ENCODE measurements around the gene LNP1.

Gene LNP1

DNA sequence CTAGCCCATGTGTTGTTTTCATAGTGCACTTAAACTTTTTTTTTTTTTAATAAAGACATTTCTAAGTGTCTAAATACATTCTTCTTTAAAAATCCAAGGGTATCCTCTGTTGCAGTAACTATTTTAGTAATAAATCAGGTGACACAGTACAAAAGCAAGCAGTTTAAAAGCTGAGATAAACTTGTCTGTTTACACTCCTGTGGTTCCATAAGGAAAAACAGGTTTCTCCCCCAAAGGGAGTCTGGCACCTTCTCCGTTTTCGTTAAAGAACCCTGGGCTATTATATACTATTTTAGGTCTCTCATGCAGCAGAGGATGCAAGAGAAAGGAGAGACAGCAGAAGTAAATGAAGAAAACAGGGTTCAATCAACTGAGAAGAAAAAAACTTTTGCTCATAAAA, 47.9 kb downstream of the LNP1 start:
- H3K4me1 ChIP-seq (ENCODE audit: insufficient read depth, low read length) = no peaks in the 10 kb centered on the region
- peaks cover under 1% of the 10 kb centered on the region for H3K9me3 ChIP-seq (ENCODE audit: insufficient read depth, low read length, severe bottlenecking)
- no peaks in the 10 kb centered on the region for H3K79me2 ChIP-seq (ENCODE audit: insufficient read depth, low read length)
- H3K4me2 ChIP-seq (ENCODE audit: insufficient read depth, low read length) = no peak overlapping the region
- no peaks in the 10 kb centered on the region for H3K27me3 ChIP-seq (ENCODE audit: insufficient read depth, low read length, poor library complexity)
- TF ChIP-seq, protein P1, sequence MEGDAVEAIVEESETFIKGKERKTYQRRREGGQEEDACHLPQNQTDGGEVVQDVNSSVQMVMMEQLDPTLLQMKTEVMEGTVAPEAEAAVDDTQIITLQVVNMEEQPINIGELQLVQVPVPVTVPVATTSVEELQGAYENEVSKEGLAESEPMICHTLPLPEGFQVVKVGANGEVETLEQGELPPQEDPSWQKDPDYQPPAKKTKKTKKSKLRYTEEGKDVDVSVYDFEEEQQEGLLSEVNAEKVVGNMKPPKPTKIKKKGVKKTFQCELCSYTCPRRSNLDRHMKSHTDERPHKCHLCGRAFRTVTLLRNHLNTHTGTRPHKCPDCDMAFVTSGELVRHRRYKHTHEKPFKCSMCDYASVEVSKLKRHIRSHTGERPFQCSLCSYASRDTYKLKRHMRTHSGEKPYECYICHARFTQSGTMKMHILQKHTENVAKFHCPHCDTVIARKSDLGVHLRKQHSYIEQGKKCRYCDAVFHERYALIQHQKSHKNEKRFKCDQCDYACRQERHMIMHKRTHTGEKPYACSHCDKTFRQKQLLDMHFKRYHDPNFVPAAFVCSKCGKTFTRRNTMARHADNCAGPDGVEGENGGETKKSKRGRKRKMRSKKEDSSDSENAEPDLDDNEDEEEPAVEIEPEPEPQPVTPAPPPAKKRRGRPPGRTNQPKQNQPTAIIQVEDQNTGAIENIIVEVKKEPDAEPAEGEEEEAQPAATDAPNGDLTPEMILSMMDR (IDR thresholded peaks at IDR 0.05; ENCODE audit: borderline replicate concordance, extremely low read depth, low read length, poor library complexity, severe bottlenecking) = no peak
- TF ChIP-seq EZH2 (IDR thresholded peaks at IDR 0.05; ENCODE audit: borderline replicate concordance, low read depth, low read length, severe bottlenecking) = no peak
- H3K36me3 ChIP-seq (ENCODE audit: insufficient read depth, low read length) = no peaks in the 10 kb centered on the region
- no peak overlapping the region for H3K27ac ChIP-seq (ENCODE audit: low read length)
- H3K9ac ChIP-seq (ENCODE audit: low read depth, low read length) = no peak overlapping the region
- no peaks in the 10 kb centered on the region for H4K20me1 ChIP-seq (ENCODE audit: insufficient read depth, low read length)
- DNase-seq (no peak), ATAC-seq (ENCODE audit: insufficient read depth, low read depth) (no peak)
- H3K4me3 ChIP-seq (ENCODE audit: low read depth in 1 of 2, low read length in 2 of 2) = no peak overlapping the region
- no peak overlapping the region for H2AFZ ChIP-seq (ENCODE audit: low read depth, low read length)

- Histone ChIP-seq H3K27ac (ENCODE audit: low read length) (no peak overlapping the region), H3K36me3 (ENCODE audit: insufficient read depth, low read length) (no peaks in the 10 kb centered on the region), H3K4me1 (ENCODE audit: insufficient read depth, low read length) (no peaks in the 10 kb centered on the region), H3K9me3 (ENCODE audit: insufficient read depth, low read length, severe bottlenecking) (no peaks in the 10 kb centered on the region), H2AFZ (ENCODE audit: low read depth, low read length) (no peak overlapping the region), H3K27me3 (ENCODE audit: insufficient read depth, low read length, poor library complexity) (no peaks in the 10 kb centered on the region), H3K79me2 (ENCODE audit: insufficient read depth, low read length) (no peaks in the 10 kb centered on the region), H3K4me2 (ENCODE audit: insufficient read depth, low read length) (no peak overlapping the region), H3K4me3 (ENCODE audit: low read depth in 1 of 2, low read length in 2 of 2) (no peak overlapping the region), H4K20me1 (ENCODE audit: insufficient read depth, low read length) (no peaks in the 10 kb centered on the region), H3K9ac (ENCODE audit: low read depth, low read length) (no peak overlapping the region)
- ATAC-seq (ENCODE audit: insufficient read depth, low read depth) = no peak
- no peak for TF ChIP-seq EZH2 (IDR thresholded peaks at IDR 0.05; ENCODE audit: borderline replicate concordance, low read depth, low read length, severe bottlenecking)
- TF ChIP-seq, protein P1 (IDR thresholded peaks at IDR 0.05; ENCODE audit: borderline replicate concordance, extremely low read depth, low read length, poor library complexity, severe bottlenecking) = no peak
- no peak for DNase-seq
These were observed 53.3 kb downstream of the LNP1 start for GRCh38 chr3:100454677-100455076.

GRCh38 chr3:100455841-100456550, 54.7 kb downstream of the LNP1 start:
- Histone ChIP-seq H3K36me3 (ENCODE audit: insufficient read depth, low read length) (no peaks in the 10 kb centered on the region), H3K27me3 (ENCODE audit: insufficient read depth, low read length, poor library complexity) (no peaks in the 10 kb centered on the region), H3K9ac (ENCODE audit: low read depth, low read length) (no peak overlapping the region), H3K27ac (ENCODE audit: low read length) (no peak overlapping the region), H3K4me3 (ENCODE audit: low read depth in 1 of 2, low read length in 2 of 2) (no peak overlapping the region), H4K20me1 (ENCODE audit: insufficient read depth, low read length) (no peaks in the 10 kb centered on the region), H3K4me1 (ENCODE audit: insufficient read depth, low read length) (no peaks in the 10 kb centered on the region), H3K4me2 (ENCODE audit: insufficient read depth, low read length) (no peak overlapping the region), H3K79me2 (ENCODE audit: insufficient read depth, low read length) (no peaks in the 10 kb centered on the region), H2AFZ (ENCODE audit: low read depth, low read length) (no peak overlapping the region), H3K9me3 (ENCODE audit: insufficient read depth, low read length, severe bottlenecking) (no peaks in the 10 kb centered on the region)
- ATAC-seq (ENCODE audit: insufficient read depth, low read depth) = peak; percentile 54; the same call in 2 of the 3 replicates
- TF ChIP-seq EZH2 (IDR thresholded peaks at IDR 0.05; ENCODE audit: borderline replicate concordance, low read depth, low read length, severe bottlenecking) = no peak
- TF ChIP-seq, protein P1 (IDR thresholded peaks at IDR 0.05; ENCODE audit: borderline replicate concordance, extremely low read depth, low read length, poor library complexity, severe bottlenecking) = no peak
- DNase-seq = peak; percentile 29
